SK-N-SH (cell line): ENCODE data around the gene RAB20. TPM values are rescaled to one million over a fixed set of nuclear protein-coding genes. Genes with fewer than 3 reads are reported as not detected.

ENCODE experiments used
- CTCF ChIA-PET: fragments of 300-600, 350-600 bp; formaldehyde crosslinking; extraction: SDS; loops from one replicate; lab custom pipeline; 2021; lab: Yijun Ruan, JAX
- POLR2A ChIA-PET: fragments of 350-600 bp; sonication (Branson Sonifier 250); formaldehyde crosslinking; extraction: SDS; loops from one replicate; lab custom pipeline; 2020; ENCODE audit warnings: antibody characterized with exemption, inconsistent platforms; lab: Yijun Ruan, JAX
- DNase-seq: peaks from one replicate; pipeline ENCODE4 v3.0.0; 2012
- H2AFZ ChIP-seq: fragments of 200-600 bp; sonication (generic); 2 replicates; pipeline ENCODE4 v1.8.1; 2016; ENCODE audit warnings: antibody characterized with exemption, mild to moderate bottlenecking, low read depth
- H3F3A ChIP-seq: fragments of 200-600 bp; sonication (generic); replicated peaks from 2 replicates; pipeline ENCODE3; 2016; ENCODE audit warnings: antibody characterized with exemption, mild to moderate bottlenecking; ENCODE audit not compliant: insufficient read depth
- H3K27ac ChIP-seq, 2 experiments: fragments of 200-500 bp in 1 of 2; fragments of 200-600 bp in 1 of 2; sonication (Bioruptor generic) in 1 of 2; sonication (generic), shearing (Covaris generic) in 1 of 2; 2 replicates each; pipeline versions ENCODE4 v1.5.1 to v1.6.1; 2014 to 2016; ENCODE audit warnings: low read depth in 2 of 2, inconsistent platforms in 1 of 2, low read length in 1 of 2, mild to moderate bottlenecking in 1 of 2, mixed read lengths in 1 of 2
- H3K27me3 ChIP-seq: fragments of 200-600 bp; sonication (generic), shearing (Covaris generic); 2 replicates; pipeline ENCODE4 v1.6.1; 2016; ENCODE audit warnings: mixed run types; ENCODE audit not compliant: insufficient read depth
- H3K36me3 ChIP-seq, 2 experiments: fragments of 200-500 bp in 1 of 2; fragments of 200-600 bp in 1 of 2; sonication (Bioruptor generic) in 1 of 2; sonication (generic) in 1 of 2; replicated peaks in 1 of 2; 2 replicates each; pipeline versions ENCODE3 to v1.5.1; 2014 to 2016; ENCODE audit warnings: low read length in 1 of 2, mild to moderate bottlenecking in 1 of 2; ENCODE audit not compliant: insufficient read depth in 2 of 2, control insufficient read depth in 1 of 2
- H3K4me1 ChIP-seq, 2 experiments: fragments of 200-500 bp in 1 of 2; fragments of 200-600 bp in 1 of 2; sonication (Bioruptor generic) in 1 of 2; sonication (generic), shearing (Covaris generic) in 1 of 2; 2 replicates each; pipeline versions ENCODE4 v1.5.1 to v1.6.1; 2014 to 2016; ENCODE audit warnings: low read depth in 1 of 2, low read length in 1 of 2, mixed run types in 1 of 2; ENCODE audit not compliant: insufficient read depth in 2 of 2, control insufficient read depth in 1 of 2
- H3K4me2 ChIP-seq: fragments of 200-600 bp; sonication (generic), shearing (Covaris generic); 2 replicates; pipeline ENCODE4 v1.6.1; 2017; ENCODE audit warnings: mixed run types
- H3K4me3 ChIP-seq, 2 experiments: fragments of 200-500 bp in 1 of 2; fragments of 200-600 bp in 1 of 2; sonication (Bioruptor generic) in 1 of 2; sonication (generic), shearing (Covaris generic) in 1 of 2; 2 replicates each; pipeline versions ENCODE4 v1.5.1 to v1.8.1; 2014 to 2016; ENCODE audit warnings: low read depth in 2 of 2, inconsistent platforms in 1 of 2, low read length in 1 of 2, mild to moderate bottlenecking in 1 of 2, mixed read lengths in 1 of 2, moderate library complexity in 1 of 2
- H3K79me2 ChIP-seq: fragments of 200-600 bp; sonication (generic); 2 replicates; pipeline ENCODE4 v1.8.1; 2017; ENCODE audit warnings: mild to moderate bottlenecking; ENCODE audit not compliant: insufficient read depth
- H3K9ac ChIP-seq: fragments of 200-600 bp; sonication (generic); 2 replicates; pipeline ENCODE4 v1.6.1; 2017; ENCODE audit warnings: mixed run types
- H3K9me2 ChIP-seq: fragments of 200-600 bp; sonication (generic); 2 replicates; pipeline ENCODE4 v1.6.1; 2017; ENCODE audit warnings: mixed run types
- H3K9me3 ChIP-seq: fragments of 200-600 bp; sonication (generic); 2 replicates; pipeline ENCODE4 v1.6.1; 2017; ENCODE audit warnings: mixed run types, mild to moderate bottlenecking, moderate library complexity
- H4K20me1 ChIP-seq: fragments of 200-600 bp; sonication (generic); 2 replicates; pipeline ENCODE4 v1.6.1; 2017; ENCODE audit warnings: mild to moderate bottlenecking, mixed run types; ENCODE audit not compliant: insufficient read depth
- EZH2phosphoT487 ChIP-seq: fragments of 200-600 bp; sonication (generic); IDR thresholded peaks from 2 replicates; pipeline ENCODE4 v1.6.1; 2017; ENCODE audit warnings: low read depth, mixed run types, mild to moderate bottlenecking, antibody characterized with exemption, moderate library complexity, borderline replicate concordance
- FOSL2 ChIP-seq: IDR thresholded peaks from 2 replicates; pipeline ENCODE4 v1.4.0; 2012; ENCODE audit warnings: low read depth, mild to moderate bottlenecking, moderate library complexity, borderline replicate concordance
- FOXJ3 ChIP-seq: sonication (generic); formaldehyde crosslinking; IDR thresholded peaks from 2 replicates; pipeline ENCODE4 v1.5.1; 2020; ENCODE audit warnings: mild to moderate bottlenecking, missing genetic modification reagents
- FOXM1 ChIP-seq: IDR thresholded peaks from 2 replicates; pipeline ENCODE4 v1.4.0; 2012; ENCODE audit warnings: low read depth, mild to moderate bottlenecking
- GABPA ChIP-seq: IDR thresholded peaks from 2 replicates; pipeline ENCODE4 v1.4.0; 2012; ENCODE audit warnings: low read depth, mild to moderate bottlenecking
- MXI1 ChIP-seq: IDR thresholded peaks from 2 replicates; pipeline ENCODE4 v1.6.1; 2012; ENCODE audit warnings: mild to moderate bottlenecking, low read depth, low read length, improper control_type of control experiment
- NRF1 ChIP-seq: IDR thresholded peaks from 2 replicates; pipeline ENCODE4 v1.6.1; 2012; ENCODE audit warnings: low read depth, mild to moderate bottlenecking, low read length
- PBX3 ChIP-seq: IDR thresholded peaks from 2 replicates; pipeline ENCODE4; 2012
- POLR2AphosphoS5 ChIP-seq: IDR thresholded peaks from 2 replicates; pipeline ENCODE4 v1.6.1; 2012; ENCODE audit warnings: low read depth, low read length
- RAD21 ChIP-seq: IDR thresholded peaks from 2 replicates; pipeline ENCODE4 v1.6.1; 2012; ENCODE audit warnings: mild to moderate bottlenecking, low read length
- RXRA ChIP-seq: IDR thresholded peaks from 2 replicates; pipeline ENCODE4 v1.4.0; 2012; ENCODE audit warnings: low read depth, mild to moderate bottlenecking, borderline replicate concordance
- SIN3A ChIP-seq: IDR thresholded peaks from 2 replicates; pipeline ENCODE4 v1.6.1; 2012; ENCODE audit warnings: low read depth, mild to moderate bottlenecking, low read length, moderate library complexity, borderline replicate concordance
- SMC3 ChIP-seq: IDR thresholded peaks from 2 replicates; pipeline ENCODE4 v1.6.1; 2012; ENCODE audit warnings: low read depth, low read length, improper control_type of control experiment
- TAF1 ChIP-seq: IDR thresholded peaks from 2 replicates; pipeline ENCODE4 v1.6.1; 2012; ENCODE audit warnings: low read depth, mild to moderate bottlenecking, low read length, moderate library complexity, borderline replicate concordance
- TEAD4 ChIP-seq: IDR thresholded peaks from 2 replicates; pipeline ENCODE4 v1.4.0; 2012; ENCODE audit warnings: mild to moderate bottlenecking, borderline replicate concordance; ENCODE audit not compliant: insufficient read depth
- USF1 ChIP-seq: IDR thresholded peaks from 2 replicates; pipeline ENCODE4 v1.4.0; 2012; ENCODE audit warnings: low read depth, borderline replicate concordance
- WGBS: methylation state at CpG from one replicate; pipeline ENCODE4 v1.1.6; 2017; ENCODE audit warnings: low lambda C conversion rate; 5-methylcytosine and 5-hydroxymethylcytosine counted together
- polyA plus RNA-seq, 3 experiments: library from polyadenylated mRNA; depleted of rRNA; stranded (reverse); fragments of >200 nt; gene quantifications; 2 replicates each; pipeline ENCODE4 v1.2.3, GENCODE V29; 2012
- TF ChIP-seq, protein P1 (sequence below): IDR thresholded peaks from 2 replicates; pipeline ENCODE4 v1.4.0; 2012; ENCODE audit warnings: low read depth, borderline replicate concordance
- TF ChIP-seq, protein P2 (sequence below): IDR thresholded peaks from 2 replicates; pipeline ENCODE4 v1.4.0; 2012; ENCODE audit warnings: low read depth
- TF ChIP-seq, protein P3 (sequence below): fragments of 150-350 bp; IDR thresholded peaks from 2 replicates; pipeline ENCODE4 v1.6.1; 2016; ENCODE audit warnings: mild to moderate bottlenecking, low read depth, low read length

The RAB20 gene
- polyA plus RNA-seq, 1 of the 3 experiments (the other 2 are of a cell fraction), result 5.2 TPM

- Histone ChIP-seq H3K9me2 (no peaks in the 10 kb centered on the region), H4K20me1 (no peaks in the 10 kb centered on the region), H3K9ac (no peak overlapping the region), H3F3A (peaks cover 4% of the 10 kb centered on the region), H3K27me3 (no peaks in the 10 kb centered on the region), H3K27ac (no peak overlapping the region), H3K4me2 (no peak overlapping the region), H3K79me2 (no peaks in the 10 kb centered on the region), H3K4me3 (no peak overlapping the region), H3K36me3 (peaks cover 32 to 53% of the 10 kb centered on the region in 2 experiments), H3K9me3 (no peaks in the 10 kb centered on the region), H2AFZ (no peak overlapping the region), H3K4me1 (no peaks in the 10 kb centered on the region; a peak in 1 of 4 replicates)
- DNase-seq, result no peak
- POLR2A ChIA-PET, result no interaction called here
- WGBS, result 80% methylated on average over 16 of the region's 20 CpGs
- CTCF ChIA-PET, result interaction anchor here (1.4 kb wide), 1 partner anchor 47 kb away, joined by 5 read pairs; no protein-coding TSS in a partner anchor
- TF ChIP-seq POLR2AphosphoS5, result no peak
- TF ChIP-seq, protein P1, sequence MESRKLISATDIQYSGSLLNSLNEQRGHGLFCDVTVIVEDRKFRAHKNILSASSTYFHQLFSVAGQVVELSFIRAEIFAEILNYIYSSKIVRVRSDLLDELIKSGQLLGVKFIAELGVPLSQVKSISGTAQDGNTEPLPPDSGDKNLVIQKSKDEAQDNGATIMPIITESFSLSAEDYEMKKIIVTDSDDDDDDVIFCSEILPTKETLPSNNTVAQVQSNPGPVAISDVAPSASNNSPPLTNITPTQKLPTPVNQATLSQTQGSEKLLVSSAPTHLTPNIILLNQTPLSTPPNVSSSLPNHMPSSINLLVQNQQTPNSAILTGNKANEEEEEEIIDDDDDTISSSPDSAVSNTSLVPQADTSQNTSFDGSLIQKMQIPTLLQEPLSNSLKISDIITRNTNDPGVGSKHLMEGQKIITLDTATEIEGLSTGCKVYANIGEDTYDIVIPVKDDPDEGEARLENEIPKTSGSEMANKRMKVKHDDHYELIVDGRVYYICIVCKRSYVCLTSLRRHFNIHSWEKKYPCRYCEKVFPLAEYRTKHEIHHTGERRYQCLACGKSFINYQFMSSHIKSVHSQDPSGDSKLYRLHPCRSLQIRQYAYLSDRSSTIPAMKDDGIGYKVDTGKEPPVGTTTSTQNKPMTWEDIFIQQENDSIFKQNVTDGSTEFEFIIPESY, result no peak
- no peak for TF ChIP-seq FOXM1
- no peak for TF ChIP-seq SIN3A
- no peak for TF ChIP-seq FOSL2
- no peak for TF ChIP-seq SMC3
- no peak for TF ChIP-seq FOXJ3
- no peak for TF ChIP-seq MXI1
- no peak for TF ChIP-seq RAD21
- TF ChIP-seq, protein P2, sequence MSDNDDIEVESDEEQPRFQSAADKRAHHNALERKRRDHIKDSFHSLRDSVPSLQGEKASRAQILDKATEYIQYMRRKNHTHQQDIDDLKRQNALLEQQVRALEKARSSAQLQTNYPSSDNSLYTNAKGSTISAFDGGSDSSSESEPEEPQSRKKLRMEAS, result no peak
- TF ChIP-seq TEAD4, result no peak
- TF ChIP-seq PBX3, result no peak
These were observed 58.3 kb downstream of the RAB20 start for GRCh38 chr13:110503037-110503901.

- Histone ChIP-seq H3K9me3 (no peaks in the 10 kb centered on the region), H4K20me1 (no peaks in the 10 kb centered on the region), H3K9ac (no peak overlapping the region), H3K27me3 (no peaks in the 10 kb centered on the region), H3K36me3 (peaks cover 28 to 51% of the 10 kb centered on the region in 2 experiments), H2AFZ (no peak overlapping the region), H3K9me2 (no peaks in the 10 kb centered on the region), H3K27ac (no peak overlapping the region), H3K4me2 (no peak overlapping the region), H3K4me3 (no peak overlapping the region), H3K4me1 (no peaks in the 10 kb centered on the region; a peak in 1 of 4 replicates), H3K79me2 (no peaks in the 10 kb centered on the region), H3F3A (peaks cover 4% of the 10 kb centered on the region)
- 98% methylated on average over 8 of the region's 9 CpGs for WGBS
- ChIA-PET CTCF (no interaction called here), POLR2A (no interaction called here)
- no peak for DNase-seq
- TF ChIP-seq SMC3, result no peak
- TF ChIP-seq NRF1, result no peak
- no peak for TF ChIP-seq FOXJ3
- no peak for TF ChIP-seq PBX3
- TF ChIP-seq GABPA, result no peak
- TF ChIP-seq RXRA, result no peak
- no peak for TF ChIP-seq MXI1
- TF ChIP-seq, protein P3, sequence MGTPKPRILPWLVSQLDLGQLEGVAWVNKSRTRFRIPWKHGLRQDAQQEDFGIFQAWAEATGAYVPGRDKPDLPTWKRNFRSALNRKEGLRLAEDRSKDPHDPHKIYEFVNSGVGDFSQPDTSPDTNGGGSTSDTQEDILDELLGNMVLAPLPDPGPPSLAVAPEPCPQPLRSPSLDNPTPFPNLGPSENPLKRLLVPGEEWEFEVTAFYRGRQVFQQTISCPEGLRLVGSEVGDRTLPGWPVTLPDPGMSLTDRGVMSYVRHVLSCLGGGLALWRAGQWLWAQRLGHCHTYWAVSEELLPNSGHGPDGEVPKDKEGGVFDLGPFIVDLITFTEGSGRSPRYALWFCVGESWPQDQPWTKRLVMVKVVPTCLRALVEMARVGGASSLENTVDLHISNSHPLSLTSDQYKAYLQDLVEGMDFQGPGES, result no peak
- TF ChIP-seq TAF1, result no peak
- TF ChIP-seq, protein P2, result no peak
- TF ChIP-seq TEAD4, result no peak
- no peak for TF ChIP-seq EZH2phosphoT487
- no peak for TF ChIP-seq USF1
- no peak for TF ChIP-seq FOXM1
These were observed 60.3 kb downstream of the RAB20 start for GRCh38 chr13:110501188-110501587.
